HG03342 (cell line): ENCODE measurements around the gene RBSN.
"Not testable (repeated sequence)": the region's sequence is repeated elsewhere in the genome, so short reads cannot be mapped to it uniquely, and the experiment has no call there.

Experiments used
- ATAC-seq: cut with Tn5 transposase; IDR thresholded peaks from one replicate; pipeline ENCODE4 v1.9.1; 2021; ENCODE audit warnings: mild to moderate bottlenecking, moderate library complexity; ENCODE audit not compliant: unreplicated experiment

RBSN gene

GRCh38 chr3:15098503-15099363 lies at the start of gene RBSN:
RBSN (minus strand) TSS chr3:15099148; CDS start chr3:15096120, 3,028 bp downstream.
- ATAC-seq: peak; percentile 85

GRCh38 chr3:15148614-15149013 lies 49.7 kb upstream of the RBSN start:
- ATAC-seq: no peak

DNA sequence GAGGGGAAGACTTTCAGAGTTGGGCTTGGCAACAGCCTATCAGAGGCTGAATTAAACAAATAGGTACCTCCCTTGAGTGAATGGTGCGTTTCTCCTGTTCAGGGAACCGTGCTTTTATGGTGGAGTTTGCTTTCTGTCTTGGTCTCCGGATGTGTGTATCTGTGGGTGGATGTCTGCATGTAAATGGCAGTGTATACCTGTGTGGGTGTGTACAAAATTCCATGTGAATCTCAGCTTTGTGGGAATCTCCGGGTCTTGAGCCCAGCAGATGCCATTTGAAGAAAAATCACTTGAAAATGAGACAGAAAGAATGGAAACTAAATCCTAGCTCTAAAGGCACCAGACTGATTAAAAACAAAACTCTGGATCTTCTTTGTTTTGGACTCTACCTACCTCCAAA lies 37.9 kb upstream of the RBSN start:
- not testable (repeated sequence) for ATAC-seq

DNA sequence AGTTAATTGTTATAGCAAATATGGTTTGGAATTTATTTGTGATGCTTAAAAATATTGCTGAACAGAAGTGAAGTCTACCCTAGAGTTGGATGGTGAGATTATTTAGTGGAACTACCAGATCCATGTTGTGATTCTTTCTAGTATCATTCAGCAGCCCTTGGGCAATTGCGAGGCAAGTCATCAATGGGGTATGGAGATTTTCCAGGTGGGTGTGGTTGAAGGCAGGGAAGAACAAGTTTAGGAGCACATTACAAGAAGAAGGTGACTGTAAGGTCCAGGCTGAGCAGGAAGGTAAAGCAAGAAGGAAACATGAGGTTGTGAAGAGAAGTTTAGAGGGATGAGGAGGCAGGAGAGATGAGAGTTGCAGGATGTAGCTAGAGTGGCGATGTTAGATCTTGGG lies 36.0 kb upstream of the RBSN start:
- not testable (repeated sequence) for ATAC-seq

DNA sequence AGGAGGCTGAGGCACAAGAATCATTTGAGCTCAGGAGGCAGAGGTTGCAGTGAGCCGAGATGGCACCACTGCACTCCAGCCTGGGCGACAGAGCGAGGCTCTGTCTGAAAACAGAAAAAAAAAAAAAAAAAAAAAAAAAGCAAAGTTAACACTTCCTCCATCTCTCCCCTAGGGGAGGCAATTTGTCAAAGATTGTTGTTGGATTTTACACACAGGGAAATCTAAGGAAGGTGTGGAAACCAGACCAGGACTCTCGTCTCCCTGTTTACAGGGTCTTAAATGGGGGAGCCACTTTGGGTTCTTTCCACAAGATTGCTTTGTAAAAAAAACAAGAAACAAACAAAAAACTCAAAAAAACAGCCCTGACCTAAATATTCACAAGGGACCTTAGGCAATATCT lies 29.5 kb upstream of the RBSN start:
- ATAC-seq: not testable (repeated sequence)

DNA sequence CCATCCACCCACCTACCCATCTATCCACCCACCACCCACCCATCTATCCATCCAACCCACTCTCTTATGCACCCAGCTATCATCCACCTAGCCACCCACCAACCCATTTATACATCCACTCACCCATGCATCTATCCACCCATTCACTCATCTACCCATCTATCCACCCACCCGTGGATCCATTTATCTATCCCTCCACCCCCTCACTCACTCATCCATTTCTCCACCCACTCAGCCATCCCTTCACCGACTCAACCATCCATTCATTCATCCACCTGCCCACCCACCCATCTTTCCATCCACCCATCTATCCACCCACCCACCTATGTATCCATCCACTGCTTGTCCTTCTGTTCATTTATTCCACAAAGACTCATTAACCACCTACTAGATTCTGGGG lies 28.0 kb upstream of the RBSN start:
- ATAC-seq: not testable (repeated sequence)

GRCh38 chr3:15122398-15122797 lies 23.4 kb upstream of the RBSN start:
- ATAC-seq: no peak

GRCh38 chr3:15121936-15122335 lies 23.0 kb upstream of the RBSN start:
- no peak for ATAC-seq

GRCh38 chr3:15120986-15121385 lies 22.0 kb upstream of the RBSN start:
- ATAC-seq: no peak

- ATAC-seq: no peak
These were observed 18.1 kb upstream of the RBSN start for GRCh38 chr3:15117011-15117410.

- ATAC-seq: no peak
These were observed 17.2 kb upstream of the RBSN start for GRCh38 chr3:15116032-15116669.

DNA sequence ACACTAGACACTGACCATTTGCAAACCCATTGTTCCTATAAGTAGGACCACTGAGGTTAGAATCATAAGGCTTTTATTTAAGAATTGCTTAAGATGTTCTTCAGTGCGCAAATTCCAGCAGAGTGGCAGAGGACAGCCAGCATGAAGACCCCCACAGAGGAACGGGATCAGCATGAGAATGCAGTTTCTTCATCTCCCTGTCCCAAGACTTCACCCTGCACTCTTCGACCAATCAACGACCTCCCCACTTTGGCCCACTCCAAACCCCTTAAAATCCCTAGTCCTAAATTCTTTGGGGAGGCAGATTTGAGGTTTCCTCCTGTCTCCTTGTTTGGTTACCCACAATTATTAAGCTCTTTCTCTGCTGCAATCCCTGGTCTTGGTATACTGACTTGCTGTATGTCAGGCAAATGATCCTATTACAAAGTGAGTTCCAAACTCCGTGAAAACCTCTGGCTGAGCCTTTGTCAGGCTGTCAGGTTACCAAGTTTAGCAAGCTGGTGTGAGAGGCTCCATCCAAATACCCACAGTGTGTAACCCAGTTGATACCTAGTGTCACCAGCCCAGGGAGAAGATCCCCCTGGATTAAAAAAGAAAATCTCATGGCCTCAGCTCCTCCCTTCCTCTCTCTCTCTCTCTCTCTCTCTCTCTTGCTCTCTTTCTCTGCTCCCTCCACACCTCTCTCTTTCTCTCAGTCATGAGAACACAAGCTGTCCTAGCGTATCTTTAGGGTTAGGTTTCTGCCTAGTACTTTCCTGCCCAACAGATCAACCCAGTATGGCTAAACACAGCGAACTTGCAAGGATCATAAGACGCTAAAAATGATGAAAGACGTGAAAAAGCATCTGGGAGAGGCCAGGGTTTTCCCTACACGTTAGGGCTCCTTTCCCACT lies 15.8 kb upstream of the RBSN start:
- no peak for ATAC-seq

DNA sequence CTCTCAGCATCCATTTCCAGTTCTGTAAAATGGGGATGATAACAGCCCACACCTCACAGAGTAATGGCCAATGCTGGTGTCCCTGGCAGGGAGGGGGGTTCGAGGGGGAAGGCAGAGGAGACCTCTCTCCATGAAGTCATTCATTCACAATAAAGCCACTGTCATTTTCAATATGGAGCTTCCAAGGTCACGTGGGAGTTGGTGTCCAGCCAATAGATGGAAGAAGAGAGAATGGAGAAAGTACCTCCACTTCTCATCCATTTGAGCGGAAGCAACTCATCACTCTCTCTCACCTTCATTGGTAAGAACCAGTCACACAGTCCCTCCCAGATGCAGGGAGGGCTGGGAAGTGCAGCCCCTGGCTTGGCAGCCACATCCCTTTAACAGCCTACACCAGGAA lies 14.9 kb upstream of the RBSN start:
- ATAC-seq: no peak

DNA sequence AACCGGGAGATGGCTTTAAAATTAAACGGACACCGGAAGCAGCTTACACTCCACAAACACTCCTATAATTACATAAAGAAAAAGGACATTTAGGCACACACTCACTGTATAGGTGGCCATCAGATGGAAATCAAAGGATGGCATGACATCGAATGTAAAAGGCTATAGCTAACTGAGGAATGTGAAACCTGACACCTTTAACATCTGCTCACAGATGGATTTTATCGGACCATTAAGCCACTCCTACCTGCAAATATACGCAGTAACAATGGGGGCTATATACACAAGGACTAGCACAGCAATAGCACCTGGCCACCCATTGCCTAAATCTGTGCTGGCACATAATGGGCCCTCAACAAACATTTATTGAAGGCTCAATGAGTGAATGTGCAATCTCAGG lies 14.5 kb upstream of the RBSN start:
- ATAC-seq: no peak

DNA sequence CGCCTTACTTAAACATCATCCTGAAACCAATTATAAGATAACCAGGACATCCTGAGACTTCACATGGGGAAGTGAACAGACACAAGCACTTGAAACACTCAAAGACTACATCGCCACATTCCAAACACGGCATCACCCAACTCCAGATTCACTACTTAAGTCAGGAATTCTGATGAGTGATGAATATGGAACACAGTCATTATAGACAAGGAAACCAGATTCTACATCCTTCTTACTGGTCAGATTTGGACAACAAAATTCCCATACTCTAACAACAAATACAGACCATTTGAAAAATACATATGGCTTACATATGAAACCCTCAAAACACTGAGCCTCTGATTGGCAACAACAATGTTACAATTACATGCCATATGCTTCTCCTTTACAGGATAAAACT lies 13.1 kb upstream of the RBSN start:
- ATAC-seq: no peak

DNA sequence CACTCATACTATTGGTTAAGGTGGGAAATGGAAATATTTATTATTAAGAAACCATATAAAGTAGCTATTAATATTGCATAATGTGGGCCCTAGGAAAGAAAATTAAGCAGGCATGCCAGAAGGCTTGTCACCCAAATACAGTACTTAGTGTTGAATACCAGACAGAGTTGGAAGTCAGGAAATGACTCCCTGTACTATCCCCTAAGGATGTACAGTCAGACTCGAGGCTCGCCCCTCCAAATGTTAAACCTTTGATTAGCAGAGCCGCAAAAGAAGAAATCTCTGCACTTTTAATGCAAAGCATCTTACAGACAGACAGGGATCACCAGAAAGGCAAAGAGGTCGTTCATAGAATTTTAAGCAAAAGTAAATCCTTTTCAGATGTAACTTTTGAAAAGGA lies 11.3 kb upstream of the RBSN start:
- ATAC-seq: no peak

DNA sequence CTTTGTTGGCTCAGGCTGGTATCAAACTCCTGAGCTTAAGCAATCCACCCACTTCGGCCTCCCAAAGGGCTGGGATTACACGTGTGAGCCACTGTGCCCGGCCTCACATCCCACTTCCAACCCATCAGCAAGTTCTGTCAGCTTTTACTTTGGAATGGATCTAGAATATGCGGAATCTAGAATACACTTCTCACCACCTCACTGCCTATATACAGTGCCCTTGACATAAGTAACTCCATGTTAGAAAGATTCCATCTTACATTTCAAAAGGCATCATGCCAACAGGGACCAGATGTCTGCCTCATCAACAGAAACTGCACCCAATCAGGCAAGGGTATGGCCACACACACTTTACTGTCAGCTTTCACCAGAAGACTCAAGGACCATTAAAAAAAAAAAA lies 9.9 kb upstream of the RBSN start:
- no peak for ATAC-seq

DNA sequence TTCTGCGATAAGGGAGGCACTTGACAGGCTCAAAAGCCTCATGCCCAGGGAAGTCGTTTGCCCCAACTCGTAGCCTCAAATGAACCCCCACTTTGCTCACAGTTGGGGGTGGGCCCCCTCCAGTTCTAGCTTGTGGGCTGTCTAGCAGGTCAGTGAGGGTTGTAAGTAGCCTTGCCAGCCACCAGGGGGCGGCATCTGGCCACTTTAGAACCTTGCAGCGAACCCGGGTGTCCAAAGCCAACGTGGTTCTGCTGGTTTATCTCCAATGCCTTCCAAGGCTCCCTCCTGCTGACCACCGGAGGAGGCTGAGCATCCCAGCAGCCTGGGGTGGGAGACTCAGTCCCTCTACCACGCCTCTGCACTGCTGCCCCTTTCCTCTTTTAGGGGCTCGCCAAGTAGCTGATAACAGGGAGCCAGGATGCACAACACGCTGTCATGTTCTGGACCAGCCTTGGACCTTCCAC lies 9.2 kb upstream of the RBSN start:
- peak; percentile 71 for ATAC-seq

DNA sequence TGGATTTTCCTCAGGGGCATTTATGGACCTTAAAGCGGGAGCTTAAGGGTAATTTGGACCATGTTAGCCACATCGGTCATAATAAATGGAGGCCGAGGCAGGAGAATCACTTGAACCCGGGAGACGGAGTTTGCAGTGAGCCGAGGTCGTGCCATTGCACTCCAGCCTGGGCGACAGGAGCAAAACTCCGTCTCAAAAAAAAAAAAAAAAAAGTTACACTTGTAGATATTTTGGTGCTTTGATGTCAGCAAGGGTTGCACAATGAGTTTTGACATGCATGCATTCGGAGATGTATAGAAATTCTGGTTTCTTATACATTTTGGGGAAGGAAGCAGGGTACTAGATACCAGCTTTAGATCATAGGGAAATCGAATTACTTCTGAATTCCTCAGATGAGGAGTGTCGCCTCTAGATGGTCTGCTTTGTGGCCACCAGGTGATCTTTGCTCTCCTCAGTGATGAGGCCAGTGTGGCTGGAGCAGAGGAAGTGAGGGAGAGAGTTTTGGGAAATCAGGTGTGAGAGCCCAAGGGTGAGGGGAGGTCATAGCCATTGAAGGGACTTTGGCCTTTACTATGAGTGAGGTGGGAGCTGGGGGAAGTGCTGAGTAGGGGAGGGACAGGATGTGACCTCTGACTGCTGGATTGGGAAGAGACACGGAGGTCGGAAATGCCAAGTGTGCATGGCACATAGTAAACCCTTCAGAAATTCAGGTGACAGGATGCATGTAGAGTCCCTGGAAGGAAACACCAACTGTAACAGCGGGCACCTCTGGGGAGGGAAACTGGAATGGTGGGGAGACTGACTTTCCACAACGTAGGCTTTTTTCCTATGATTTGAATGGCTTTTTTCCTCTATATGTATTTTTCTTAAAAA lies 8.4 kb upstream of the RBSN start:
- no peak for ATAC-seq

GRCh38 chr3:15102836-15103235 lies 3.9 kb upstream of the RBSN start:
- no peak for ATAC-seq
